Measurements from ENCODE around the gene SFTPA1. TPM values are rescaled to one million over a fixed set of nuclear protein-coding genes. Genes with fewer than 3 reads are reported as not detected.

SFTPA1 gene
- polyA plus RNA-seq, 2 of the 4 experiments (the other 2 are of a cell fraction), result not detected

- POLR2A ChIA-PET, result no interaction called here
- DNase-seq (ENCODE audit: low read depth in 1 of 2, low spot score in 1 of 2) (no peak), ATAC-seq (no peak), FAIRE-seq (no peak)
- TF ChIP-seq RAD21 (conservative IDR thresholded peaks at IDR 0.05 in 1 of 2, IDR thresholded peaks at IDR 0.05 in 1 of 2) (no peak), EP300 (IDR thresholded peaks at IDR 0.05) (no peak), USF2 (IDR thresholded peaks at IDR 0.05) (no peak), NPAS2 (CRISPR knock-in tag; IDR thresholded peaks at IDR 0.05; ENCODE audit: borderline replicate concordance) (no peak), RCOR1 (IDR thresholded peaks at IDR 0.05; ENCODE audit: low read depth, low read length) (no peak), CTCF (IDR thresholded peaks at IDR 0.05) (no peak), HDAC2 (IDR thresholded peaks at IDR 0.05) (no peak)
- Histone ChIP-seq H3K4me3 (no peak overlapping the region), H3K27ac (no peak overlapping the region), H3K4me2 (no peak overlapping the region), H3K4me1 (no peaks in the 10 kb centered on the region), H3K9me3 (no peaks in the 10 kb centered on the region)
- 43% methylated on average over 7 of the region's 7 CpGs for WGBS (ENCODE audit: missing lambda C conversion rate)
- CTCF ChIA-PET, result interaction anchor here (1.5 kb wide), 1 partner anchor 21 kb away, joined by 4 read pairs; no protein-coding TSS in a partner anchor
Measured at GRCh38 chr10:79583488-79584024, 27.2 kb upstream of the SFTPA1 start.

GRCh38 chr10:79585870-79586527 lies 24.7 kb upstream of the SFTPA1 start:
- H3K4me3 ChIP-seq, result no peak overlapping the region
- 31% methylated on average over 11 of the region's 11 CpGs for WGBS (ENCODE audit: missing lambda C conversion rate)
- no peak overlapping the region for H3K4me2 ChIP-seq
- TF ChIP-seq E2F6 (IDR thresholded peaks at IDR 0.05; ENCODE audit: borderline replicate concordance, low read depth) (no peak), RNF2 (IDR thresholded peaks at IDR 0.05; ENCODE audit: borderline replicate concordance, low read depth) (no peak), RARB (CRISPR knock-in tag; IDR thresholded peaks at IDR 0.05) (no peak), USF2 (IDR thresholded peaks at IDR 0.05) (no peak), EHMT2 (IDR thresholded peaks at IDR 0.05; ENCODE audit: low read depth) (no peak), MAFK (IDR thresholded peaks at IDR 0.05; ENCODE audit: partially characterized antibody) (no peak), RCOR1 (IDR thresholded peaks at IDR 0.05; ENCODE audit: low read depth, low read length) (no peak), CEBPB (IDR thresholded peaks at IDR 0.05) (no peak), ZC3H11A (IDR thresholded peaks at IDR 0.05) (no peak), ZSCAN20 (CRISPR knock-in tag; IDR thresholded peaks at IDR 0.05) (no peak), FOXS1 (CRISPR knock-in tag; IDR thresholded peaks at IDR 0.05) (no peak), CHD2 (IDR thresholded peaks at IDR 0.05; ENCODE audit: low read length, partially characterized antibody) (no peak), HOXB5 (CRISPR knock-in tag; IDR thresholded peaks at IDR 0.05) (no peak), PHF8 (IDR thresholded peaks at IDR 0.05; ENCODE audit: borderline replicate concordance, low read depth) (no peak)
- TF ChIP-seq, protein P1, sequence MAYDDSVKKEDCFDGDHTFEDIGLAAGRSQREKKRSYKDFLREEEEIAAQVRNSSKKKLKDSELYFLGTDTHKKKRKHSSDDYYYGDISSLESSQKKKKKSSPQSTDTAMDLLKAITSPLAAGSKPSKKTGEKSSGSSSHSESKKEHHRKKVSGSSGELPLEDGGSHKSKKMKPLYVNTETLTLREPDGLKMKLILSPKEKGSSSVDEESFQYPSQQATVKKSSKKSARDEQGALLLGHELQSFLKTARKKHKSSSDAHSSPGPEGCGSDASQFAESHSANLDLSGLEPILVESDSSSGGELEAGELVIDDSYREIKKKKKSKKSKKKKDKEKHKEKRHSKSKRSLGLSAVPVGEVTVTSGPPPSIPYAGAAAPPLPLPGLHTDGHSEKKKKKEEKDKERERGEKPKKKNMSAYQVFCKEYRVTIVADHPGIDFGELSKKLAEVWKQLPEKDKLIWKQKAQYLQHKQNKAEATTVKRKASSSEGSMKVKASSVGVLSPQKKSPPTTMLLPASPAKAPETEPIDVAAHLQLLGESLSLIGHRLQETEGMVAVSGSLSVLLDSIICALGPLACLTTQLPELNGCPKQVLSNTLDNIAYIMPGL (CRISPR knock-in tag; IDR thresholded peaks at IDR 0.05; ENCODE audit: borderline replicate concordance), result no peak
- FAIRE-seq (no peak), DNase-seq (ENCODE audit: low read depth in 1 of 2, low spot score in 1 of 2) (no peak), ATAC-seq (no peak)
- H3K4me1 ChIP-seq, result no peaks in the 10 kb centered on the region
- ChIA-PET POLR2A (no interaction called here), CTCF (interaction anchor here (0.8 to 1.5 kb wide), 3 partner anchors 24 to 30 kb away, joined by 3 read pairs; partner anchors contain the start of gene SFTPA2)
- no peaks in the 10 kb centered on the region for H3K9me3 ChIP-seq
- H3K27ac ChIP-seq, result no peak overlapping the region

All from A549 (cell line).